ENCODE data around the gene THPO. TPM values are rescaled to one million over a fixed set of nuclear protein-coding genes. Genes with fewer than 3 reads are reported as not detected.

THPO gene
- total RNA-seq, 2 donors from 2014 or later, result 1.1 TPM; not detected in 1

DNA sequence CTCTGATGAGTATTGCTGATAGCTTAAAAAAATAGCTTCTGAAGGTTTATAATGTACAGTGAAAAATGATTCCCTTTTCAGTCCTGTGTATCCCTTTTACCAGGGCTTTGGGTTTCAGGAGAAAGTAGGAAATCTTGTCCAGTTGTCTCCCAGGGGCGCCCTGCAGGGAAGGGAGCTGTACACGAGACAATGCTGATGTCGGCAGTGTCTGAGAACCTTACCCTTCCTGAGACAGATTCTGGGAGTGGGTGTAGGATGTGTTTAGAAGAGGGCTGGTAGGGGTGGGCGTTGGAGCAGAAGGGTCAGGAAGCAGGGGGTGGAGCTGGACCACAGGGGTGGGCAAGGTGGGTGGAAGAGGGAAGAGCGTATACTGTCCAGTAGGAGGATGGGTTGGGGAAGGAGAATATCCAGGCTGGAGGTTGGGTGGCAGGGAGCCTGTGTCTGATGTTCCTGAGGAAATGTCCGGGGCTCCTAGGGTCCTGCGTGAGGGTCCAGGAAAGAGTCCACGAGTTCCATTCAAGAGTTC is 5.6 kb downstream of the THPO start:
- no peaks in the 10 kb centered on the region for H3K9me3 ChIP-seq
- TF ChIP-seq, protein P1, sequence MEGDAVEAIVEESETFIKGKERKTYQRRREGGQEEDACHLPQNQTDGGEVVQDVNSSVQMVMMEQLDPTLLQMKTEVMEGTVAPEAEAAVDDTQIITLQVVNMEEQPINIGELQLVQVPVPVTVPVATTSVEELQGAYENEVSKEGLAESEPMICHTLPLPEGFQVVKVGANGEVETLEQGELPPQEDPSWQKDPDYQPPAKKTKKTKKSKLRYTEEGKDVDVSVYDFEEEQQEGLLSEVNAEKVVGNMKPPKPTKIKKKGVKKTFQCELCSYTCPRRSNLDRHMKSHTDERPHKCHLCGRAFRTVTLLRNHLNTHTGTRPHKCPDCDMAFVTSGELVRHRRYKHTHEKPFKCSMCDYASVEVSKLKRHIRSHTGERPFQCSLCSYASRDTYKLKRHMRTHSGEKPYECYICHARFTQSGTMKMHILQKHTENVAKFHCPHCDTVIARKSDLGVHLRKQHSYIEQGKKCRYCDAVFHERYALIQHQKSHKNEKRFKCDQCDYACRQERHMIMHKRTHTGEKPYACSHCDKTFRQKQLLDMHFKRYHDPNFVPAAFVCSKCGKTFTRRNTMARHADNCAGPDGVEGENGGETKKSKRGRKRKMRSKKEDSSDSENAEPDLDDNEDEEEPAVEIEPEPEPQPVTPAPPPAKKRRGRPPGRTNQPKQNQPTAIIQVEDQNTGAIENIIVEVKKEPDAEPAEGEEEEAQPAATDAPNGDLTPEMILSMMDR (IDR thresholded peaks at IDR 0.05), result no peak
- H3K27ac ChIP-seq, result no peak overlapping the region
- H3K36me3 ChIP-seq, result no peaks in the 10 kb centered on the region
- no peaks in the 10 kb centered on the region for H3K27me3 ChIP-seq (replicated peaks; ENCODE audit: insufficient read depth)
- DNase-seq (ENCODE audit: low spot score), result no peak
- no peak overlapping the region for H3K4me3 ChIP-seq
- H3K4me1 ChIP-seq (ENCODE audit: control insufficient read depth in 1 of 2, low read depth in 2 of 2), result peaks cover 18 to 37% of the 10 kb centered on the region in 2 donors
- ATAC-seq (ENCODE audit: insufficient number of reproducible peaks, low FRiP score, low read depth), result no peak

DNA sequence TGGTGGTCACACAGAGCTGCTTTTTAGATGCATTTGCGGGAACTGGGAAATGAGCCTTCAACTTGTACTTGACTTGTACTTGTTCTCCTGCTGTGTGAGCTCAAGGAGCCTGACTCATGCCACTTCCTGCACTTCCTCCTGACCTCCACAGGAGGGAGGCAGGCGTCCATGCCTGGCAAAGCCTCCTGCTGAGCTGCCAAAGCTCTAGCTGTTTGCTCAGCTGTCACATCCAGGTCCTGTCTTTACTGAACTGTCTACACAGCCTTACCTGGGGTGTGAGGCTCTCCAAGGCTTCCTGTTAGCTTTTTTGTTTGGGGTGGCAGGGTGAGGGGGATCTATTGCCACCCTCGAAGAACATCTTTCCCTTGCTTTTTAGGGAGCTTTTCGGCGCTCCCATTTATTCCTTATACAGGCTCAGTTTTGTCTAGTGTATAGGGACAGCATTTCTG is 6.4 kb downstream of the THPO start:
- Histone ChIP-seq H3K27me3 (replicated peaks; ENCODE audit: insufficient read depth) (no peaks in the 10 kb centered on the region), H3K9me3 (no peaks in the 10 kb centered on the region), H3K4me3 (no peak overlapping the region), H3K27ac (peak overlapping the region in 1 of 2 donors; percentile 50), H3K4me1 (ENCODE audit: control insufficient read depth in 1 of 2, low read depth in 2 of 2) (peaks cover 18 to 37% of the 10 kb centered on the region in 2 donors), H3K36me3 (no peaks in the 10 kb centered on the region)
- DNase-seq (ENCODE audit: low spot score) (no peak), ATAC-seq (ENCODE audit: insufficient number of reproducible peaks, low FRiP score, low read depth) (peak; percentile 66)
- TF ChIP-seq, protein P1 (IDR thresholded peaks at IDR 0.05), result peak; percentile 95

DNA sequence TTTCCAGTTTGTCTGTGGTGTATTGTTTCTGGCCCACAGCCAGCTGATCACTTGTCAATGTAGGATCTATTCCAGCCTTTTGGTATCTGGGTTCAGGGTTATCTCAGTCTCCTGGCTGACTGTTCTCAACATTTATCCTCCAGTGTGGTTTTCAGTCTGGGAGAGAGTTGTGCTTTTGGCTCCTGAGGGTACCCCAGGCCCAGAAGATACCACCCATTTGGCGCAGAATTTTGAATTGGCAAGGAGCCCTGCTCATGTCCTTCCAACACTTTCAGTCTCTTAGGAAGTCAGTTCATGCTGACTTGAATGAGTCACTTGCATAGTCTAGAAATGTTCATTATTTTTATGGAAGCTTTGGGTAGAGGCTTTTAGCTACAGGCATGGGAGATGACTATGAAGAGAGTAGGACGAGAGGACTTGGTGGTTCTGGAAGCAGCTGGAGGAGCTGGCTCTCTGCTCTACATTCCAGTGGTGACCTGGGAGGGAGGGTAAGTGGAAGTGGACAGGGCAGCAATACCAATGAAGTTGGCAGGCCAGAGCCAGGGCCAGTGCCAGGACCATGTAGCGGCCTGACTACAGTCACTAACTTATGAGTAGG is 9.3 kb downstream of the THPO start:
- Histone ChIP-seq H3K27me3 (replicated peaks; ENCODE audit: insufficient read depth) (no peaks in the 10 kb centered on the region), H3K27ac (peak overlapping the region; percentile 48 to 81), H3K36me3 (no peaks in the 10 kb centered on the region), H3K4me1 (ENCODE audit: control insufficient read depth in 1 of 2, low read depth in 2 of 2) (peaks cover 20 to 47% of the 10 kb centered on the region in 2 donors), H3K9me3 (no peaks in the 10 kb centered on the region), H3K4me3 (peak overlapping the region; percentile 16)
- ATAC-seq (ENCODE audit: insufficient number of reproducible peaks, low FRiP score, low read depth) (peak; percentile 10), DNase-seq (ENCODE audit: low spot score) (no peak)
- TF ChIP-seq, protein P1 (IDR thresholded peaks at IDR 0.05), result no peak

DNA sequence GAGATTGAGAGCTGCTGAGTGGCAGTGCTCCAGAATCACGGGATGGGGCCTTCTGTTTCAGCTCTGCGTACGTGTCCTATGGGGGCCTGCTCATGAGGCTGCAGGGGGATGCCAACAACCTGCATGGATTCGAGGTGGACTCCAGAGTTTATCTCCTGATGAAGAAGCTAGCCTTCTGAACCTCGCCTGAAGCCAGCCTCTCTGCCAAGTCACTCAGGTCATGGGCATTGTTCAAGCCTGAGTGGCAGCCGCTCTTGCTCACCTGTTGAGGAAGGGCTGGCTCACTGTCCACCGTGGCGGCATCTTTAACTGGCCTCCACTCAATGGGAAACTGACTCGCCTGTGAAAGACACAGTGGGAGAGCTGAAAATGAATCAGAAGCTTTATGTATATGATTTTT is 9.9 kb downstream of the THPO start:
- no peaks in the 10 kb centered on the region for H3K9me3 ChIP-seq
- H3K4me3 ChIP-seq, result no peak overlapping the region
- H3K27me3 ChIP-seq (replicated peaks; ENCODE audit: insufficient read depth), result no peaks in the 10 kb centered on the region
- DNase-seq (ENCODE audit: low spot score) (no peak), ATAC-seq (ENCODE audit: insufficient number of reproducible peaks, low FRiP score, low read depth) (no peak)
- H3K36me3 ChIP-seq, result no peaks in the 10 kb centered on the region
- H3K4me1 ChIP-seq (ENCODE audit: control insufficient read depth in 1 of 2, low read depth in 2 of 2), result peaks cover 22 to 52% of the 10 kb centered on the region in 2 donors
- TF ChIP-seq, protein P1 (IDR thresholded peaks at IDR 0.05), result no peak
- H3K27ac ChIP-seq, result peak overlapping the region; percentile 48 to 81

DNA sequence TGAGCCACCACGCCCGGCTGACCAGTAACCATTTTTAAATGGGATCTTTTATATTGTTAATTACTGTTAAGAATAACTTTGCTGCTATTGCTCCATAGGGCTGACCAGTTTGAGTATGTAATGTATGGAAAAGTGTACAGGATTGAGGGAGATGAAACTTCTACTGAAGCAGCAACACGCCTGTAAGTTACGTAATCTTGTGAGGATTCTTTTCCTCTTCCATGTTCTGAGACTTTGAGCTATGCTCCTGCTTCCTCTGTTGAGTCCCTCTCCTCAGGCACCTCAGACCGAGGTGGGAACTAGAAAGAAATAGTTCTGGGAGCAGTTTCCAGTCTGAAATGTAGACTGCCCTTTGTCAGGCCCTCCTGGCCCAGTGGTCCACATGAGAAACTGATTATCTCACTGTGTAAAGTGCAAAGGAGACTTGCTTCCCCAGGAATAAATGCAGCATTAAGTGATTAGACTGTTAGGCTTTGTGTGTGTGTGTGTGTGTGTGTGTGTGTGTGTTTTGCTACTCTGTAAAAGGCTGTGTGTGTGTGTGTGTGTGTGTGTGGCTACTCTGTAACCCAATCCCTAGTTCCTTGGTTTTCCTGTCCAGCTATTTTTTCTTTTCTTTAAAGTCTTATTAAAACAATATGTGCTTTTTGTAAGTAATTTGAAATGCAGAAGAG is 11.3 kb downstream of the THPO start:
- H3K27ac ChIP-seq, result no peak overlapping the region
- no peak for ATAC-seq (ENCODE audit: insufficient number of reproducible peaks, low FRiP score, low read depth)
- no peak for DNase-seq (ENCODE audit: low spot score)
- TF ChIP-seq, protein P1 (IDR thresholded peaks at IDR 0.05), result no peak
- no peak overlapping the region for H3K4me3 ChIP-seq
- no peaks in the 10 kb centered on the region for H3K36me3 ChIP-seq
- no peaks in the 10 kb centered on the region for H3K9me3 ChIP-seq
- no peaks in the 10 kb centered on the region for H3K27me3 ChIP-seq (replicated peaks; ENCODE audit: insufficient read depth)
- peaks cover 22 to 50% of the 10 kb centered on the region in 2 donors for H3K4me1 ChIP-seq (ENCODE audit: control insufficient read depth in 1 of 2, low read depth in 2 of 2)

Measured in thoracic aorta (tissue), 2 donors.